OCI-M1 (cell line): Measurements from ENCODE around the gene CDK11A.
A peak's percentile ranks its signal among the peaks of the same experiment; 100 is the strongest.
"Not testable (repeated sequence)": the region's sequence is repeated elsewhere in the genome, so short reads cannot be mapped to it uniquely, and the experiment has no call there.

Experiments used
- DNase-seq: peaks from one replicate; lab custom pipeline; 2025; lab: John Stamatoyannopoulos, UW

CDK11A gene

GRCh38 chr1:1754051-1754815 lies 30.1 kb upstream of the CDK11A start:
- DNase-seq = no peak

- DNase-seq = no peak
Measured at GRCh38 chr1:1753607-1754005, 29.4 kb upstream of the CDK11A start.

- DNase-seq = no peak
Measured at GRCh38 chr1:1752636-1753606, 28.8 kb upstream of the CDK11A start.

GRCh38 chr1:1752190-1752589 lies 28.0 kb upstream of the CDK11A start:
- no peak for DNase-seq

GRCh38 chr1:1749941-1750340 lies 25.8 kb upstream of the CDK11A start:
- DNase-seq = not testable (repeated sequence)

GRCh38 chr1:1748686-1749321 lies 24.6 kb upstream of the CDK11A start:
- no peak for DNase-seq

GRCh38 chr1:1746566-1746909 lies 22.4 kb upstream of the CDK11A start:
- not testable (repeated sequence) for DNase-seq

- DNase-seq = peak; percentile 83
Measured at GRCh38 chr1:1745651-1746565, 21.8 kb upstream of the CDK11A start.

GRCh38 chr1:1742529-1742928 lies 18.4 kb upstream of the CDK11A start:
- DNase-seq = not testable (repeated sequence)

GRCh38 chr1:1741013-1741412 lies 16.9 kb upstream of the CDK11A start:
- DNase-seq = not testable (repeated sequence)

- not testable (repeated sequence) for DNase-seq
Measured at GRCh38 chr1:1738799-1739337, 14.7 kb upstream of the CDK11A start.

- DNase-seq = not testable (repeated sequence)
Measured at GRCh38 chr1:1737675-1738590, 13.8 kb upstream of the CDK11A start.

- DNase-seq = no peak
Measured at GRCh38 chr1:1732381-1732780, 8.2 kb upstream of the CDK11A start.

GRCh38 chr1:1730870-1731269 lies 6.7 kb upstream of the CDK11A start:
- no peak for DNase-seq

GRCh38 chr1:1730230-1730629 lies 6.1 kb upstream of the CDK11A start:
- not testable (repeated sequence) for DNase-seq

- DNase-seq = not testable (repeated sequence)
Measured at GRCh38 chr1:1729116-1729816, 5.1 kb upstream of the CDK11A start.

GRCh38 chr1:1728308-1729005 lies 4.3 kb upstream of the CDK11A start:
- DNase-seq = peak; percentile 42

GRCh38 chr1:1727131-1727651 lies 3.0 kb upstream of the CDK11A start:
- not testable (repeated sequence) for DNase-seq
